SU-DHL-6 (cell line): ENCODE data around the gene SRGAP1.

Experiments used
- H2AFZ ChIP-seq: fragments of 200-600 bp; sonication (generic); 2 replicates; pipeline ENCODE4 v1.6.1; 2014; ENCODE audit warnings: low read depth, mild to moderate bottlenecking, moderate library complexity, mixed read lengths, antibody characterized with exemption, low read length; ENCODE audit not compliant: severe bottlenecking
- H3F3A ChIP-seq: fragments of 200-600 bp; shearing (Covaris generic); 2 replicates; pipeline ENCODE4 v1.6.0; 2016; ENCODE audit warnings: antibody characterized with exemption, mild to moderate bottlenecking; ENCODE audit not compliant: insufficient read depth
- H3K27ac ChIP-seq: fragments of 200-600 bp; sonication (generic); 2 replicates; pipeline ENCODE4 v1.5.1; 2016; ENCODE audit warnings: low read depth, mild to moderate bottlenecking, low read length, moderate library complexity, mixed read lengths
- H3K27me3 ChIP-seq: fragments of 200-600 bp; sonication (generic), shearing (Covaris generic); 2 replicates; pipeline ENCODE4 v1.6.0; 2014; ENCODE audit warnings: mild to moderate bottlenecking, low read length
- H3K36me3 ChIP-seq: fragments of 200-600 bp; sonication (generic); 2 replicates; pipeline ENCODE4 v1.6.1; 2014; ENCODE audit warnings: mild to moderate bottlenecking, low read length, mixed read lengths
- H3K4me2 ChIP-seq: fragments of 300-600, 200-600 bp; shearing (Covaris generic), sonication (generic); 2 replicates; pipeline ENCODE4 v1.6.0; 2014; ENCODE audit warnings: low read length, low read depth, mild to moderate bottlenecking; ENCODE audit not compliant: poor library complexity, severe bottlenecking
- H3K4me3 ChIP-seq: fragments of 200-600 bp; sonication (generic); 2 replicates; pipeline ENCODE4 v1.5.1; 2014; ENCODE audit warnings: antibody characterized with exemption, low read length, mild to moderate bottlenecking, mixed read lengths; ENCODE audit not compliant: insufficient read depth, poor library complexity, severe bottlenecking
- H3K79me2 ChIP-seq: fragments of 200-600 bp; sonication (generic); 2 replicates; pipeline ENCODE4 v1.6.1; 2014; ENCODE audit warnings: mild to moderate bottlenecking, low read length, moderate library complexity; ENCODE audit not compliant: insufficient read depth
- H3K9ac ChIP-seq: fragments of 200-600 bp; sonication (generic); 2 replicates; pipeline ENCODE4 v1.7.0; 2014; ENCODE audit warnings: mild to moderate bottlenecking, low read length
- H3K9me2 ChIP-seq: fragments of 200-600 bp; sonication (generic); replicated peaks from 2 replicates; pipeline ENCODE4 v1.6.1; 2014; ENCODE audit warnings: low read length; ENCODE audit not compliant: insufficient read depth
- H3K9me3 ChIP-seq: fragments of 200-600 bp; sonication (generic); 2 replicates; pipeline ENCODE4 v1.6.1; 2014; ENCODE audit warnings: low read length, mixed read lengths; ENCODE audit not compliant: insufficient read depth
- H4K20me1 ChIP-seq: fragments of 200-600 bp; sonication (generic); 2 replicates; pipeline ENCODE4 v1.6.1; 2014; ENCODE audit warnings: low read depth, mild to moderate bottlenecking, antibody characterized with exemption, low read length, moderate library complexity, mixed read lengths
- EZH2phosphoT487 ChIP-seq: fragments of 200-600 bp; sonication (generic), shearing (Covaris generic); conservative IDR thresholded peaks from 2 replicates; pipeline ENCODE4 v1.6.1; 2018; ENCODE audit warnings: mild to moderate bottlenecking, antibody characterized with exemption, low read length, moderate library complexity, mixed read lengths
- TF ChIP-seq, protein P1 (sequence below): fragments of 200-600 bp; sonication (generic); IDR thresholded peaks from one replicate; pipeline ENCODE4 v1.5.1; 2017; ENCODE audit warnings: antibody characterized with exemption, mild to moderate bottlenecking, low read length, moderate library complexity; ENCODE audit not compliant: insufficient read depth, poor library complexity, severe bottlenecking

The SRGAP1 gene

GRCh38 chr12:63843721-63844390, 644 bp upstream of the SRGAP1 start:
- Histone ChIP-seq H4K20me1 (no peaks in the 10 kb centered on the region), H3F3A (no peaks in the 10 kb centered on the region), H2AFZ (peak overlapping the region; percentile 84), H3K9ac (peak overlapping the region; percentile 46), H3K9me2 (no peaks in the 10 kb centered on the region), H3K79me2 (no peaks in the 10 kb centered on the region), H3K4me3 (peak overlapping the region; percentile 51), H3K27ac (no peak overlapping the region), H3K4me2 (peak overlapping the region; percentile 70), H3K27me3 (no peaks in the 10 kb centered on the region), H3K9me3 (no peaks in the 10 kb centered on the region), H3K36me3 (no peaks in the 10 kb centered on the region)
- TF ChIP-seq, protein P1, sequence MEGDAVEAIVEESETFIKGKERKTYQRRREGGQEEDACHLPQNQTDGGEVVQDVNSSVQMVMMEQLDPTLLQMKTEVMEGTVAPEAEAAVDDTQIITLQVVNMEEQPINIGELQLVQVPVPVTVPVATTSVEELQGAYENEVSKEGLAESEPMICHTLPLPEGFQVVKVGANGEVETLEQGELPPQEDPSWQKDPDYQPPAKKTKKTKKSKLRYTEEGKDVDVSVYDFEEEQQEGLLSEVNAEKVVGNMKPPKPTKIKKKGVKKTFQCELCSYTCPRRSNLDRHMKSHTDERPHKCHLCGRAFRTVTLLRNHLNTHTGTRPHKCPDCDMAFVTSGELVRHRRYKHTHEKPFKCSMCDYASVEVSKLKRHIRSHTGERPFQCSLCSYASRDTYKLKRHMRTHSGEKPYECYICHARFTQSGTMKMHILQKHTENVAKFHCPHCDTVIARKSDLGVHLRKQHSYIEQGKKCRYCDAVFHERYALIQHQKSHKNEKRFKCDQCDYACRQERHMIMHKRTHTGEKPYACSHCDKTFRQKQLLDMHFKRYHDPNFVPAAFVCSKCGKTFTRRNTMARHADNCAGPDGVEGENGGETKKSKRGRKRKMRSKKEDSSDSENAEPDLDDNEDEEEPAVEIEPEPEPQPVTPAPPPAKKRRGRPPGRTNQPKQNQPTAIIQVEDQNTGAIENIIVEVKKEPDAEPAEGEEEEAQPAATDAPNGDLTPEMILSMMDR: peak; percentile 63
- TF ChIP-seq EZH2phosphoT487: no peak

GRCh38 chr12:63845726-63846125, 1.2 kb downstream of the SRGAP1 start:
- no peaks in the 10 kb centered on the region for H3K9me2 ChIP-seq
- H3K4me3 ChIP-seq: no peak overlapping the region
- no peaks in the 10 kb centered on the region for H3K79me2 ChIP-seq
- no peaks in the 10 kb centered on the region for H3K9me3 ChIP-seq
- H3K4me2 ChIP-seq: no peak overlapping the region
- no peaks in the 10 kb centered on the region for H3F3A ChIP-seq
- no peaks in the 10 kb centered on the region for H4K20me1 ChIP-seq
- no peak overlapping the region for H3K27ac ChIP-seq
- H3K36me3 ChIP-seq: no peaks in the 10 kb centered on the region
- H3K9ac ChIP-seq: no peak overlapping the region
- H2AFZ ChIP-seq: no peak overlapping the region
- H3K27me3 ChIP-seq: no peaks in the 10 kb centered on the region
- TF ChIP-seq, protein P1: no peak
- no peak for TF ChIP-seq EZH2phosphoT487

- Histone ChIP-seq H3K9me3 (no peaks in the 10 kb centered on the region), H2AFZ (no peak overlapping the region), H3K36me3 (no peaks in the 10 kb centered on the region), H3F3A (no peaks in the 10 kb centered on the region), H3K4me2 (no peak overlapping the region), H3K27ac (no peak overlapping the region), H3K9ac (no peak overlapping the region), H3K27me3 (no peaks in the 10 kb centered on the region), H3K4me3 (no peak overlapping the region), H3K9me2 (no peaks in the 10 kb centered on the region), H3K79me2 (no peaks in the 10 kb centered on the region), H4K20me1 (no peaks in the 10 kb centered on the region)
- TF ChIP-seq, protein P1: no peak
- no peak for TF ChIP-seq EZH2phosphoT487
Measured at GRCh38 chr12:63846238-63846967, 1.9 kb downstream of the SRGAP1 start.
